HEK293 (cell line): ENCODE results near the gene CYP11A1.

ENCODE experiments used
- CTCF ChIA-PET: fragments of 350-600 bp; formaldehyde crosslinking; extraction: SDS; loops from one replicate; lab custom pipeline; 2021; ENCODE audit warnings: antibody characterized with exemption; lab: Yijun Ruan, JAX
- POLR2A ChIA-PET: fragments of 300-600 bp; formaldehyde crosslinking; extraction: SDS; loops from one replicate; lab custom pipeline; 2020; ENCODE audit warnings: antibody characterized with exemption, inconsistent platforms; lab: Yijun Ruan, JAX
- H3K27ac ChIP-seq: fragments of 200-500 bp; sonication (Bioruptor generic); 2 replicates; pipeline ENCODE4 v1.5.1; 2014; ENCODE audit warnings: low read depth, low read length, control low read depth, inconsistent platforms; ENCODE audit errors: extremely low read depth
- H3K36me3 ChIP-seq, 2 experiments: fragments of 200-500 bp in 1 of 2; sonication (Bioruptor generic) in 1 of 2; 1 replicate in 1 of 2; 2 replicates in 1 of 2; pipeline ENCODE4 v1.5.1; 2014 to 2017; ENCODE audit warnings: inconsistent platforms in 2 of 2, low read length in 2 of 2; ENCODE audit not compliant: control insufficient read depth in 2 of 2, insufficient read depth in 1 of 2
- H3K4me1 ChIP-seq: fragments of 200-500 bp; sonication (Bioruptor generic); 2 replicates; pipeline ENCODE4 v1.5.1; 2014; ENCODE audit warnings: mild to moderate bottlenecking, low read length, inconsistent platforms; ENCODE audit not compliant: control insufficient read depth, insufficient read depth
- H3K4me3 ChIP-seq: 2 replicates; pipeline ENCODE4 v1.5.1; 2011; ENCODE audit warnings: low read depth, mild to moderate bottlenecking, control low read depth, low read length, moderate library complexity
- H3K9me3 ChIP-seq: fragments of 200-500 bp; sonication (Bioruptor generic); 2 replicates; pipeline ENCODE4 v1.5.1; 2014; ENCODE audit warnings: low read depth, low read length, inconsistent platforms; ENCODE audit not compliant: control insufficient read depth, insufficient read depth
- AEBP2 ChIP-seq: fragments of 450-650 bp; formaldehyde crosslinking; IDR thresholded peaks from 2 replicates; pipeline ENCODE4 v1.5.1; 2016; ENCODE audit warnings: missing biosample characterization, missing genetic modification characterization, borderline replicate concordance
- HIC1 ChIP-seq: fragments of 450-650 bp; formaldehyde crosslinking; IDR thresholded peaks from 2 replicates; pipeline ENCODE4 v1.5.1; 2016; ENCODE audit warnings: missing biosample characterization, missing genetic modification characterization
- HOXD13 ChIP-seq: sonication (generic); formaldehyde crosslinking; IDR thresholded peaks from 2 replicates; pipeline ENCODE4 v1.8.0; 2022; ENCODE audit warnings: missing genetic modification reagents, borderline replicate concordance
- KLF16 ChIP-seq: fragments of 450-650 bp; formaldehyde crosslinking; IDR thresholded peaks from 2 replicates; pipeline ENCODE4 v1.5.1; 2017; ENCODE audit warnings: missing biosample characterization, missing genetic modification characterization
- KLF7 ChIP-seq: fragments of 450-650 bp; formaldehyde crosslinking; IDR thresholded peaks from 2 replicates; pipeline ENCODE4 v1.5.1; 2016; ENCODE audit warnings: missing biosample characterization, missing genetic modification characterization, borderline replicate concordance
- MZF1 ChIP-seq: fragments of 450-650 bp; formaldehyde crosslinking; IDR thresholded peaks from 2 replicates; pipeline ENCODE4 v1.5.1; 2017; ENCODE audit warnings: missing biosample characterization, missing genetic modification characterization, borderline replicate concordance
- PBX3 ChIP-seq: sonication (generic); formaldehyde crosslinking; IDR thresholded peaks from 2 replicates; pipeline ENCODE4 v1.8.1; 2022; ENCODE audit warnings: mild to moderate bottlenecking, moderate library complexity, missing genetic modification reagents
- SCRT1 ChIP-seq: fragments of 450-650 bp; formaldehyde crosslinking; IDR thresholded peaks from 2 replicates; pipeline ENCODE4 v1.5.1; 2016; ENCODE audit warnings: missing biosample characterization, missing genetic modification characterization, borderline replicate concordance
- ZBTB49 ChIP-seq: fragments of 450-650 bp; formaldehyde crosslinking; IDR thresholded peaks from 2 replicates; pipeline ENCODE4 v1.5.1; 2016; ENCODE audit warnings: missing biosample characterization, missing genetic modification characterization, low read depth
- ZFHX2 ChIP-seq: fragments of 450-650 bp; formaldehyde crosslinking; conservative IDR thresholded peaks from 2 replicates; pipeline ENCODE4 v1.5.1; 2016; ENCODE audit warnings: missing biosample characterization, missing genetic modification characterization
- ZNF416 ChIP-seq: fragments of 450-650 bp; formaldehyde crosslinking; IDR thresholded peaks from 2 replicates; pipeline ENCODE4 v1.5.1; 2016; ENCODE audit warnings: missing biosample characterization, missing genetic modification characterization
- ZNF449 ChIP-seq: fragments of 450-650 bp; formaldehyde crosslinking; IDR thresholded peaks from 2 replicates; pipeline ENCODE4 v1.5.1; 2017; ENCODE audit warnings: missing biosample characterization, mild to moderate bottlenecking, missing genetic modification characterization, moderate library complexity
- ZNF48 ChIP-seq: fragments of 450-650 bp; formaldehyde crosslinking; IDR thresholded peaks from 2 replicates; pipeline ENCODE4 v1.5.1; 2016; ENCODE audit warnings: missing biosample characterization, missing genetic modification characterization
- ZNF600 ChIP-seq: fragments of 450-650 bp; formaldehyde crosslinking; IDR thresholded peaks from 2 replicates; pipeline ENCODE4 v1.5.1; 2016; ENCODE audit warnings: missing biosample characterization, missing genetic modification characterization
- ZNF645 ChIP-seq: fragments of 450-650 bp; formaldehyde crosslinking; IDR thresholded peaks from 2 replicates; pipeline ENCODE4; 2016; ENCODE audit warnings: missing biosample characterization, missing genetic modification characterization

CYP11A1 gene

GRCh38 chr15:74365598-74366445, 1.6 kb downstream of the CYP11A1 start:
- peak overlapping the region; percentile 52 for H3K4me3 ChIP-seq
- ChIA-PET CTCF (interaction anchor here (0.7 to 25.1 kb wide), 5 partner anchors 7 to 405 kb away, joined by 4 to 768 read pairs (median 5); partner anchors contain the start of gene SEMA7A), POLR2A (interaction anchor here (0.6 kb wide), 1 partner anchor 238 kb away, joined by 4 read pairs; no protein-coding TSS in a partner anchor)

GRCh38 chr15:74364936-74365597, 2.4 kb downstream of the CYP11A1 start:
- Histone ChIP-seq H3K4me1 (no peaks in the 10 kb centered on the region), H3K9me3 (no peaks in the 10 kb centered on the region), H3K36me3 (no peaks in the 10 kb centered on the region), H3K27ac (no peak overlapping the region), H3K4me3 (peak overlapping the region; percentile 52)
- CTCF ChIA-PET, result interaction anchor here (0.7 to 4.1 kb wide), 4 partner anchors 8 to 405 kb away, joined by 4 to 19 read pairs (median 9); no protein-coding TSS in a partner anchor
- POLR2A ChIA-PET, result no interaction called here
- TF ChIP-seq HIC1 (tag by site-specific recombination), result no peak
- no peak for TF ChIP-seq ZBTB49 (tag by site-specific recombination)
- TF ChIP-seq SCRT1 (tag by site-specific recombination), result no peak
- no peak for TF ChIP-seq ZNF645 (tag by site-specific recombination)
- TF ChIP-seq ZNF416 (tag by site-specific recombination), result no peak
- TF ChIP-seq MZF1, result no peak
- no peak for TF ChIP-seq ZNF48 (tag by site-specific recombination)
- no peak for TF ChIP-seq ZFHX2 (tag by site-specific recombination)
- TF ChIP-seq KLF16, result no peak
- TF ChIP-seq HOXD13 (CRISPR knock-in tag), result no peak
- TF ChIP-seq ZNF600, result no peak
- TF ChIP-seq KLF7, result no peak
- TF ChIP-seq ZNF449, result no peak

More at GRCh38 chr15:74365598-74366445, 1.6 kb downstream of the CYP11A1 start:
- Histone ChIP-seq H3K27ac (no peak overlapping the region), H3K4me1 (no peaks in the 10 kb centered on the region), H3K9me3 (no peaks in the 10 kb centered on the region), H3K36me3 (no peaks in the 10 kb centered on the region)
- TF ChIP-seq AEBP2, result no peak
- TF ChIP-seq PBX3 (CRISPR knock-in tag), result 0 out of 2 replicates have a peak, but pooled peaks have one; percentile 31
